Measurements from ENCODE around the gene TMEM121B. TPM values are rescaled to one million over a fixed set of nuclear protein-coding genes. Genes with fewer than 3 reads are reported as not detected.

Gene TMEM121B
- total RNA-seq, 1 experiment from 2014 or later, result 8.1 TPM

- no peaks in the 10 kb centered on the region for H3K9me3 ChIP-seq (ENCODE audit: control insufficient read depth, low read depth, low read length)
- TF ChIP-seq CTCF (conservative IDR thresholded peaks at IDR 0.05), result no peak
- Mint-ChIP-seq H3K9me3 (no peaks in the 10 kb centered on the region; a peak in 1 of 5 replicates), H3K27me3 (ENCODE audit: low read depth) (peaks cover 38% of the 10 kb centered on the region), H3K36me3 (ENCODE audit: insufficient read depth in 1 of 3, low read depth in 3 of 3) (no peaks in the 10 kb centered on the region; a peak in 2 of 7 replicates), H3K27ac (no peak overlapping the region; a peak in 1 of 7 replicates), H3K4me3 (peak overlapping the region; percentile 71 to 87), H3K4me1 (peaks cover 26 to 28% of the 10 kb centered on the region in 2 experiments)
- no peak overlapping the region for H4K91ac ChIP-seq (ENCODE audit: insufficient read length, low read depth, low read length)
- H2BK20ac ChIP-seq (ENCODE audit: low read depth, low read length, poor library complexity, severe bottlenecking), result no peak overlapping the region
- no peak overlapping the region for H3K4ac ChIP-seq (ENCODE audit: low read depth, low read length)
- no peak overlapping the region for H2AK5ac ChIP-seq (ENCODE audit: insufficient read length, low read length)
- H3K27me3 ChIP-seq (ENCODE audit: insufficient read depth, low read length), result peaks cover 3% of the 10 kb centered on the region; the same call in 1 of the 2 replicates
- no peak overlapping the region for H2BK5ac ChIP-seq (ENCODE audit: insufficient read length, low read length)
- H4K8ac ChIP-seq (replicated peaks; ENCODE audit: insufficient read length, low read depth, low read length), result no peak overlapping the region
- H2BK12ac ChIP-seq (ENCODE audit: insufficient read length, low read depth, low read length), result no peak overlapping the region
- no peak overlapping the region for H2AFZ ChIP-seq (ENCODE audit: low read length)
- peak overlapping the region; percentile 45 for H3K4me2 ChIP-seq (ENCODE audit: insufficient read depth, insufficient read length, low read length)
- no peak overlapping the region for H3K56ac ChIP-seq (ENCODE audit: insufficient read length, low read depth, low read length)
- no CpG with 5 or more reads among the region's 33 CpGs for WGBS (ENCODE audit: extremely low coverage, insufficient read length, low lambda C conversion rate)
- no peak overlapping the region for H3K14ac ChIP-seq (ENCODE audit: insufficient read depth, low read length)
- no peaks in the 10 kb centered on the region for H3K79me1 ChIP-seq (ENCODE audit: insufficient read depth, low read depth, low read length, poor library complexity, severe bottlenecking)
- peaks cover 9% of the 10 kb centered on the region for H3K23me2 ChIP-seq (ENCODE audit: insufficient read length, low read depth, low read length, poor library complexity, severe bottlenecking)
- no peak overlapping the region for H2BK15ac ChIP-seq (ENCODE audit: low read depth, low read length)
- H2BK120ac ChIP-seq (ENCODE audit: low read depth, low read length, poor library complexity, severe bottlenecking), result no peak overlapping the region
- no peaks in the 10 kb centered on the region; the same call in 1 of the 2 replicates for H3K4me1 ChIP-seq (ENCODE audit: insufficient read depth, low read length)
- H3K27ac ChIP-seq (ENCODE audit: insufficient read length, low read depth, low read length), result no peak overlapping the region
- H3K18ac ChIP-seq (ENCODE audit: insufficient read length, low read depth, low read length), result no peak overlapping the region
- DNase-seq, result no peak
- no peak overlapping the region for H3T11ph ChIP-seq (ENCODE audit: low read length)
- H3K9ac ChIP-seq (ENCODE audit: extremely low read depth, insufficient read length, low read length), result no peak overlapping the region
- H4K5ac ChIP-seq (ENCODE audit: insufficient read length, low read depth, low read length), result no peak overlapping the region
- H4K20me1 ChIP-seq (ENCODE audit: control insufficient read depth, insufficient read depth, insufficient read length), result no peaks in the 10 kb centered on the region
- H3K79me2 ChIP-seq (ENCODE audit: insufficient read depth, low read length), result no peaks in the 10 kb centered on the region
- H3K23ac ChIP-seq (ENCODE audit: insufficient read length, low read depth, low read length), result no peak overlapping the region
Observed at GRCh38 chr22:17083811-17084441, 37.2 kb downstream of the TMEM121B start.

All from H9 (cell line).